GM06990 (cell line): ENCODE data around the gene LRRC3.

Experiments used
- DNase-seq: peaks from one replicate; pipeline ENCODE4 v3.0.0-alpha.2; 2011; ENCODE audit not compliant: insufficient read length; ENCODE audit errors: extremely low read depth
- H3K27me3 ChIP-seq: replicated peaks from 2 replicates; pipeline ENCODE4 v1.6.0; 2011; ENCODE audit warnings: low read length; ENCODE audit not compliant: control insufficient read depth, insufficient read depth
- H3K36me3 ChIP-seq: 2 replicates; pipeline ENCODE4 v1.5.1; 2011; ENCODE audit warnings: low read length; ENCODE audit not compliant: control insufficient read depth, insufficient read depth
- H3K4me3 ChIP-seq: replicated peaks from 2 replicates; pipeline ENCODE4 v1.5.1; 2011; ENCODE audit warnings: low read depth, mild to moderate bottlenecking, control low read depth, low read length
- CTCF ChIP-seq: IDR thresholded peaks from 2 replicates; pipeline ENCODE4 v1.5.1; 2011; ENCODE audit warnings: low read length, control low read depth, mild to moderate bottlenecking, inconsistent platforms; ENCODE audit not compliant: insufficient read depth, poor library complexity, severe bottlenecking

LRRC3 gene

GRCh38 chr21:44503901-44504399 lies 48.6 kb downstream of the LRRC3 start:
- no peak overlapping the region for H3K4me3 ChIP-seq
- H3K27me3 ChIP-seq = no peaks in the 10 kb centered on the region
- no peaks in the 10 kb centered on the region for H3K36me3 ChIP-seq
- DNase-seq = no peak
- no peak for TF ChIP-seq CTCF

- TF ChIP-seq CTCF = no peak
- Histone ChIP-seq H3K36me3 (no peaks in the 10 kb centered on the region), H3K27me3 (no peaks in the 10 kb centered on the region)
Observed at GRCh38 chr21:44505673-44506278, 50.5 kb downstream of the LRRC3 start.

DNA sequence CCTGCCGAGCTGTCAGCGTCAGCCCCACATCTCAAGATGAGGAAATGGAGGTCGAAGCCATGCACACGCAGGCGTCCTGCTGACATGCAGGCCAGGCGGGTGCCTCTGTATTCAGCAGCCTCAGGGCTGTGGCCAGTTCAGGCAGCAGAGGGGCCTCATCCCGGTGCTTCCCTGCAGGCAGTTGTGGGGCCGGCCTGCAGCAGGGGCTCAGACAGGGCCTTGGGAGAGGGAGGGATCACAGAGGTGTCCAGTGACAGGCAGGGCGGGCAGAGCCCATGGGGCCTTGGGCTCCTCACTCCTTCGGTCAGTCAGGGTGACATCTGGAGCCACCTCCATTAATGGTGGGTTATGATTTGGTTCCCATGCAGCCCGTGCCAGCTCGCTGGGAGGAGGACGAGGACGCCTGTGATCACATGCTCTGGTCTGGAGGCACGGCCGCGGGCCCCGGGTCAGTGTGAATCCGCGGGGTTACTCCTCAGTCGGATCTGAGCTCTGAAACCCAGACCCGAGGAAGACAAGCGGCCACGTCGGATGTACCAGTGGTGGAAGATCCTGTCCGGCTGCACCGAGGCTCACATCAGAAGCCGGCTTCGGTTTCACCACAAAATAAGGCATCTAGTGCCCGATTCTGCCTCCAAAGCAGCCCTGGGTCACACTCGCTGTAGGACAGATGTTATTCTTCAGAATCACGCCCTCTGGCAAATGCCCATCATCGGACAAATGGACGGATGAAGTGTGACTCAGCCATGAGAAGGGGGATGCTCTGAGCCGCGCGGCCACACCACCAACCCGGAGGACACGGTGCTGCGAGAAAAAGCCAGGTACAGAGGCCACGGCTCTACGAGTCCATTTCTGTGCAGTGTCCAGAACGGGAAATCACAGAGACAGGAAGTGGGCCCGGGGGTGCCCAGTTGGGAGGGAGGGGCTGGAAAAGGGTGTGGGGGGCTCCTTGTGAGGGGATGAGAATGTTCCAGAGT lies 51.3 kb downstream of the LRRC3 start:
- Histone ChIP-seq H3K4me3 (no peak overlapping the region), H3K36me3 (no peaks in the 10 kb centered on the region), H3K27me3 (no peaks in the 10 kb centered on the region; the same call in 1 of the 2 replicates)
- TF ChIP-seq CTCF = no peak
- DNase-seq = no peak

More at GRCh38 chr21:44505673-44506278, 50.5 kb downstream of the LRRC3 start:
- no peak overlapping the region for H3K4me3 ChIP-seq
- no peak for DNase-seq

- DNase-seq = no peak
Observed at GRCh38 chr21:44507673-44508425, 52.5 kb downstream of the LRRC3 start.

More at GRCh38 chr21:44507673-44508425, 52.5 kb downstream of the LRRC3 start:
- no peak overlapping the region for H3K4me3 ChIP-seq
- no peak for TF ChIP-seq CTCF
- no peaks in the 10 kb centered on the region; the same call in 1 of the 2 replicates for H3K27me3 ChIP-seq
- H3K36me3 ChIP-seq = no peaks in the 10 kb centered on the region
